Liver (tissue), 9 donors: Measurements from ENCODE around the gene SYTL3. TPM values are rescaled to one million over a fixed set of nuclear protein-coding genes. Genes with fewer than 3 reads are reported as not detected.

ENCODE experiments used
- DNase-seq: peaks from one replicate; pipeline ENCODE4 v3.0.0-alpha.2; 2017; ENCODE audit warnings: low spot score
- H3K27ac ChIP-seq, 2 donors: one replicate each; pipeline ENCODE4 v1.7.0; 2013; ENCODE audit warnings: inconsistent platforms in 2 of 2, low read length in 2 of 2, control low read depth in 1 of 2, low read depth in 1 of 2, mild to moderate bottlenecking in 1 of 2
- H3K27me3 ChIP-seq, 4 donors: one replicate each; pipeline versions ENCODE4 v1.6.1 to v1.7.0; 2013; ENCODE audit warnings: low read length in 3 of 4, inconsistent platforms in 1 of 4, mild to moderate bottlenecking in 1 of 4, moderate library complexity in 1 of 4; ENCODE audit not compliant: control insufficient read depth in 4 of 4, insufficient read depth in 4 of 4
- H3K36me3 ChIP-seq, 4 donors: one replicate each; pipeline versions ENCODE4 v1.6.1 to v1.7.0; 2013; ENCODE audit warnings: low read length in 3 of 4, mild to moderate bottlenecking in 3 of 4, low read depth in 1 of 4, moderate library complexity in 1 of 4; ENCODE audit not compliant: control insufficient read depth in 4 of 4, insufficient read depth in 3 of 4
- H3K4me1 ChIP-seq, 4 donors: one replicate each; pipeline versions ENCODE4 v1.6.1 to v1.7.0; 2013; ENCODE audit warnings: low read length in 3 of 4, mild to moderate bottlenecking in 3 of 4, moderate library complexity in 1 of 4; ENCODE audit not compliant: control insufficient read depth in 4 of 4, insufficient read depth in 4 of 4
- H3K4me3 ChIP-seq, 3 donors: one replicate each; pipeline versions ENCODE4 v1.6.1 to v1.7.0; 2013; ENCODE audit warnings: low read length in 3 of 3, control low read depth in 1 of 3, low read depth in 1 of 3, mild to moderate bottlenecking in 1 of 3
- H3K9ac ChIP-seq, 2 donors: one replicate each; pipeline ENCODE4 v1.7.0; 2013; ENCODE audit warnings: low read length in 2 of 2, mild to moderate bottlenecking in 2 of 2, moderate library complexity in 2 of 2, control low read depth in 1 of 2, low read depth in 1 of 2
- H3K9me3 ChIP-seq, 4 donors: one replicate each; pipeline versions ENCODE4 v1.6.1 to v1.7.0; 2013; ENCODE audit warnings: low read length in 3 of 4; ENCODE audit not compliant: control insufficient read depth in 4 of 4
- CTCF ChIP-seq: fragments of 150-350 bp; IDR thresholded peaks from 2 replicates; pipeline ENCODE4 v1.5.1; 2017; ENCODE audit warnings: improper control_type of control experiment, low read depth, low read length; ENCODE audit not compliant: missing input control
- EGR1 ChIP-seq, 2 donors: IDR thresholded peaks; 2 replicates each; pipeline ENCODE4 v1.6.1; 2016 to 2018; ENCODE audit warnings: antibody characterized with exemption in 2 of 2, low read depth in 2 of 2
- FOXA1 ChIP-seq: IDR thresholded peaks from 2 replicates; pipeline ENCODE4 v1.6.1; 2016; ENCODE audit warnings: antibody characterized with exemption
- FOXA2 ChIP-seq: IDR thresholded peaks from 2 replicates; pipeline ENCODE4 v1.6.1; 2016; ENCODE audit warnings: antibody characterized with exemption
- GABPA ChIP-seq, 2 donors: IDR thresholded peaks in 1 of 2; conservative IDR thresholded peaks in 1 of 2; 2 replicates each; pipeline ENCODE4 v1.6.1; 2016; ENCODE audit warnings: antibody characterized with exemption in 2 of 2, mild to moderate bottlenecking in 1 of 2, moderate library complexity in 1 of 2
- HNF4A ChIP-seq, 2 donors: conservative IDR thresholded peaks; 2 replicates each; pipeline ENCODE4 v1.6.1; 2016; ENCODE audit warnings: antibody characterized with exemption in 2 of 2, mild to moderate bottlenecking in 2 of 2
- HNF4G ChIP-seq: IDR thresholded peaks from 2 replicates; pipeline ENCODE4 v1.6.1; 2016; ENCODE audit warnings: antibody characterized with exemption
- JUND ChIP-seq, 2 donors: IDR thresholded peaks; 2 replicates each; pipeline ENCODE4 v1.6.1; 2016; ENCODE audit warnings: antibody characterized with exemption in 2 of 2
- NR2F2 ChIP-seq: IDR thresholded peaks from 2 replicates; pipeline ENCODE4 v1.6.1; 2016; ENCODE audit warnings: antibody characterized with exemption
- RAD21 ChIP-seq, 2 donors: IDR thresholded peaks; 2 replicates each; pipeline ENCODE4 v1.6.1; 2016; ENCODE audit warnings: antibody characterized with exemption in 2 of 2, mild to moderate bottlenecking in 2 of 2
- REST ChIP-seq: IDR thresholded peaks from 2 replicates; pipeline ENCODE4 v1.6.1; 2016; ENCODE audit warnings: antibody characterized with exemption, mild to moderate bottlenecking
- RXRA ChIP-seq, 2 donors: IDR thresholded peaks; 2 replicates each; pipeline ENCODE4 v1.6.1; 2017 to 2018; ENCODE audit warnings: antibody characterized with exemption in 2 of 2, mild to moderate bottlenecking in 1 of 2
- SP1 ChIP-seq: IDR thresholded peaks from 2 replicates; pipeline ENCODE4 v1.6.1; 2018; ENCODE audit warnings: antibody characterized with exemption, mild to moderate bottlenecking
- YY1 ChIP-seq: IDR thresholded peaks from 2 replicates; pipeline ENCODE4 v1.6.1; 2016; ENCODE audit warnings: antibody characterized with exemption, mild to moderate bottlenecking
- whole genome bisulfite sequencing: extraction: QIAGEN DNeasy Blood & Tissue Kit; methylation state at CpG from one replicate; pipeline ENCODE4 v1.1.7; 2013; 5-methylcytosine and 5-hydroxymethylcytosine counted together
- polyA plus RNA-seq, 2 donors: library from polyadenylated mRNA; stranded (reverse) in 1 of 2; unstranded in 1 of 2; fragments of 200-250 nt in 1 of 2; fragments of >200 nt in 1 of 2; fragmentation: Nextera tagmentation in 1 of 2; extraction: Ambion mirVana in 1 of 2; gene quantifications; one replicate each; pipeline versions ENCODE4 v1.2.1 to v1.2.3, GENCODE V29; 2013 to 2015
- total RNA-seq, 2 donors: library from RNA; depleted of rRNA; stranded (reverse); fragments of >200 nt; gene quantifications; one replicate each; pipeline ENCODE4 v1.2.3, GENCODE V29; 2014
- TF ChIP-seq, protein P1 (sequence below): IDR thresholded peaks from 2 replicates; pipeline ENCODE4 v1.6.1; 2016; ENCODE audit warnings: antibody characterized with exemption
- TF ChIP-seq, protein P2 (sequence below): IDR thresholded peaks from 2 replicates; pipeline ENCODE4 v1.6.1; 2016; ENCODE audit warnings: antibody characterized with exemption
- donor health status: healthy.
- donor health status: healthy.
- donor health status: healthy.
- donor health status: healthy.
- donor health status: healthy.

The SYTL3 gene
- total and polyA plus RNA-seq, 4 donors = 0.28 to 1.7 (median 0.51) TPM

DNA sequence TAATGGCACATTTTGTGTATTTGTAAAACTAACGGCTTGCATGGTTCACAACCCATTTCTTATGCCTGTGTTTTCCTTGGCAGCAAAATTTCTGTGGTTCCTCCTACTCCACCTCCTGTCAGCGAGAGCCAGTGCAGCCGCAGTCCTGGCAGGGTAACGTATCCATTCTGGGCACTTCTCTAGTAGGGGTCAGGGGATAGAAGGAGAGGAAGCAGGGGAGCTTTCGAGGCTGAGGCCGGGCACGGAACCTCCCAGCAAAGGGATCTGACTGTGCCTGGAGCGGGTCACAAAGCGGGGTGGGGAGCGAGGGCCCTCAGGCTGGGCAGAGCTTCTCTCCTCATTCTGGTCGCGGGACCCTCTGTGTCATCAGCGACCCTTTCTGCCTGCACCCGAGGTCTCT, 58.4 kb downstream of the SYTL3 start:
- WGBS = 84% methylated on average over 14 of the region's 14 CpGs

More for the DNA sequence above, 58.4 kb downstream of the SYTL3 start:
- Histone ChIP-seq H3K27ac (no peak overlapping the region), H3K4me1 (peaks cover 0 to 6% (median 2%) of the 10 kb centered on the region in 4 donors), H3K36me3 (no peaks in the 10 kb centered on the region), H3K9ac (no peak overlapping the region), H3K27me3 (no peaks in the 10 kb centered on the region), H3K9me3 (no peaks in the 10 kb centered on the region), H3K4me3 (no peak overlapping the region)
- no peak for DNase-seq
- no peak for TF ChIP-seq RXRA (IDR thresholded peaks at IDR 0.05)
- TF ChIP-seq EGR1 (IDR thresholded peaks at IDR 0.05; ENCODE audit: low read depth in 2 of 2) = no peak
- no peak for TF ChIP-seq SP1
- TF ChIP-seq HNF4A (conservative IDR thresholded peaks at IDR 0.05) = no peak
- TF ChIP-seq REST = no peak
- TF ChIP-seq CTCF = no peak
- TF ChIP-seq RAD21 (IDR thresholded peaks at IDR 0.05) = no peak
- TF ChIP-seq GABPA (IDR thresholded peaks at IDR 0.05 in 1 of 2, conservative IDR thresholded peaks at IDR 0.05 in 1 of 2) = no peak
- TF ChIP-seq NR2F2 = no peak
- no peak for TF ChIP-seq YY1
- no peak for TF ChIP-seq FOXA2
- no peak for TF ChIP-seq HNF4G
- TF ChIP-seq FOXA1 = no peak
- TF ChIP-seq, protein P1, sequence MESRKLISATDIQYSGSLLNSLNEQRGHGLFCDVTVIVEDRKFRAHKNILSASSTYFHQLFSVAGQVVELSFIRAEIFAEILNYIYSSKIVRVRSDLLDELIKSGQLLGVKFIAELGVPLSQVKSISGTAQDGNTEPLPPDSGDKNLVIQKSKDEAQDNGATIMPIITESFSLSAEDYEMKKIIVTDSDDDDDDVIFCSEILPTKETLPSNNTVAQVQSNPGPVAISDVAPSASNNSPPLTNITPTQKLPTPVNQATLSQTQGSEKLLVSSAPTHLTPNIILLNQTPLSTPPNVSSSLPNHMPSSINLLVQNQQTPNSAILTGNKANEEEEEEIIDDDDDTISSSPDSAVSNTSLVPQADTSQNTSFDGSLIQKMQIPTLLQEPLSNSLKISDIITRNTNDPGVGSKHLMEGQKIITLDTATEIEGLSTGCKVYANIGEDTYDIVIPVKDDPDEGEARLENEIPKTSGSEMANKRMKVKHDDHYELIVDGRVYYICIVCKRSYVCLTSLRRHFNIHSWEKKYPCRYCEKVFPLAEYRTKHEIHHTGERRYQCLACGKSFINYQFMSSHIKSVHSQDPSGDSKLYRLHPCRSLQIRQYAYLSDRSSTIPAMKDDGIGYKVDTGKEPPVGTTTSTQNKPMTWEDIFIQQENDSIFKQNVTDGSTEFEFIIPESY = no peak
- TF ChIP-seq, protein P2, sequence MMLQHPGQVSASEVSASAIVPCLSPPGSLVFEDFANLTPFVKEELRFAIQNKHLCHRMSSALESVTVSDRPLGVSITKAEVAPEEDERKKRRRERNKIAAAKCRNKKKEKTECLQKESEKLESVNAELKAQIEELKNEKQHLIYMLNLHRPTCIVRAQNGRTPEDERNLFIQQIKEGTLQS = no peak
- no peak for TF ChIP-seq JUND (IDR thresholded peaks at IDR 0.05)
